DLD1 (cell line): Measurements from ENCODE around the gene SYTL4.
"Not testable (repeated sequence)": the region's sequence is repeated elsewhere in the genome, so short reads cannot be mapped to it uniquely, and the experiment has no call there.

Experiments used
- in situ Hi-C: cut with HindIII; loops from 2 replicates; pipeline ENCODE4 v1.10.0; 2017; ENCODE audit warnings: low sequenced_read_pairs

The SYTL4 gene

GRCh38 chrX:100731441-100732281 lies at the start of gene SYTL4:
Gene SYTL4 (minus strand): TSS chrX:100732121. CDS start chrX:100702037, 30,084 bp downstream.
- in situ Hi-C loops, result no loop called here

DNA sequence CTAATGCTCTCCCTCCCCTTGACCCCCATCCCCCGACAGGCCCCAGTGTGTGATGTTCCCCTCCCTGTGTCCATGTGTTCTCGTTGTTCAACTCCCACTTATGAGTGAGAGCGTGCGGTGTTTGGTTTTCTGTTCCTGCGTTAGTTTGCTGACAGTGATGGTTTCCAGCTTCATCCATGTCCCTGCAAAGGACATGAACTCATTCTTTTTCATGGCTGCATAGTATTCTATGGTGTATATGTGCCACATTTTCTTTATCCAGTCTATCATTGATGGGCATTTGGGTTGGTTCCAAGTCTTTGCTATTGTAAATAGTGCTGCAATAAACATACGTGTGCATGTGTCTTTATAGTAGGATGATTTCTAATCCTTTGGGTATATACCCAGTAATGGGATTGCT lies 37.5 kb upstream of the SYTL4 start:
- in situ Hi-C loops, result not testable (repeated sequence)

DNA sequence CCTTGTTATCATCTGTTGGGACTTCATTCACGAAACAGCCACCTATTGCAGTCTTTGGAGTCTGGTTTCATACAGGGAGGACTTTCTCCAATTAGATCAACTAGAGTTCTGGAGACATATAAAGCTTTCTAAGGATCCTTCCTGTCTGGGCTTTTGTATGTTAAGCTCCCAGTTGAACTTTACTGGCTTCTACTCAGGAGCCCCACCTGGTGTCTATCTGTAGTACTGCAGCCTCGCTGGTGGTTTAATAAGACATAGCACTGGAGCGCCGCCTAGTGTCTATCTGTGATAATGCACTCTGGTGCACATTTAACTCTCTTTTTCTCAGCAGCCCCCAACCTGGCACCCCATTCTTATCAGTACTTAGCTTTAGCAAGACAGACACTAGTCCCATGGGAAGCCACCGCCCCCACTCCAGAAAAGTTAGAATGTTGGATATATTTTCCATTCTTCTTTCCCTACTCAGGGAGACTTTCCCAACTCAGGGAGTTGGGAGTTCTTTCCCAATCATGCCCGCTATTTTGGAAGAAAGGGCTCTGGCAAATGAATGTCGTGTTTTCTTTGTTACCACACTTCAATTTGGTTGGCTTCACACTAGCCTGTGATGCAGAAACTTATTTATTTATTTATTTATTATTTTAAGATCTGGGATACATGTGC lies 36.9 kb upstream of the SYTL4 start:
- in situ Hi-C loops, result no loop called here

DNA sequence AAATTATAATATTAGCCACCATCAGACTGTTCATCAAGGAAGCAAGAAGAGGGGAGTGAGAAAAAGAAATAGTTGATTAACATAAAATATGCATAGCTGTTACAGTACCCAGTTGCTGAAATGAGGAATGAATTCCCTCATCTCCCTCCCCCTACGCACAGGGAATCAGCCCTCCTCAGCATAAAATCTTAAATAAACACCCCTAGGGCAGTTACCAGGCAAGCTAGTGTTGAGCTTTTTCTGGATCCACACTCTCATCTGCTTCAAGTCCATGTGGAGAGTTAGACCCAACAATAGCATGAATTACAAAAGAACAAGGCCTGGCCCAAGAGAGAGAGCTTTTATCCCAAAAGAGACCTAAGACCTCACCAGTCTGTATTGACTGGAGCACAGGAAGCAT lies 19.0 kb upstream of the SYTL4 start:
- in situ Hi-C loops, result no loop called here

DNA sequence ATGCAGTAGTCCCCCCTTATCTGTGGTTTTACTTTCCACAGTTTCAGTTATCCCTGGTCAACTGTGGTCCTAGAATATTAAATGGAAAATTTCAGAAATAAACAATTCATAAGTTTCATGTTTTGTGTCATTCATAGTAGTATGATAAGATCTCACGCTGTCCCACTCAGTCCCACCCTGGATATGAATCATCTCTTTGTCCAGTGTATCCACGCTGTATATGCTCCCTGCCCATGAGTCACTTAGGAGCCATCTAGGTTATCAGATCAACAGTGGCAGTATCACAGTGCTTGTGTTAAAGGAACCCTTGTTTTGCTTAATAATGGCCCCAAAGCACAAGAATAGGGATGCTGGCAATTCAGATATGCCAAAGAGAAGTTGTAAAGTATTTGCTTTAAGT lies 16.2 kb upstream of the SYTL4 start:
- in situ Hi-C loops, result no loop called here

GRCh38 chrX:100747703-100748102 lies 15.8 kb upstream of the SYTL4 start:
- in situ Hi-C loops, result no loop called here

DNA sequence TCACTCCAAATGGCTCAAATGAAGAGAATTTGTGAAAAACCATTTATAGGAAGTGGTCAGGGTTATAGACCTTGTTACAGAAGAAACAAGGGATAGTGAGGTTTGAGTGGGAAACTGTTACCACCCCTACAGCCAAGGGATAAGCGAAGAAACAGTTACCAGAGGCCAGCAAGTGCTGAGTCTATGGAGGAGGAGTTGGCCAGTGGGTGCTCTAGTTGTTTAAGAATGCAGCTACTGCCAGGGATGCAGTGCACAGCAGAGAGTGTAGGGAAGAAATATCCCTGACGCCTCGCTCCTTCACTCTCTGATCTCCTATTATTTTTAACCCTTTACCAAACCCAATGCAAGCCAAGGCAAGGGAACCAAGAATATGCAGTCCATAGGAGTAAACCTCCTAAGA lies 15.2 kb upstream of the SYTL4 start:
- in situ Hi-C loops, result no loop called here

GRCh38 chrX:100745806-100746537 lies 14.1 kb upstream of the SYTL4 start:
- in situ Hi-C loops, result no loop called here

DNA sequence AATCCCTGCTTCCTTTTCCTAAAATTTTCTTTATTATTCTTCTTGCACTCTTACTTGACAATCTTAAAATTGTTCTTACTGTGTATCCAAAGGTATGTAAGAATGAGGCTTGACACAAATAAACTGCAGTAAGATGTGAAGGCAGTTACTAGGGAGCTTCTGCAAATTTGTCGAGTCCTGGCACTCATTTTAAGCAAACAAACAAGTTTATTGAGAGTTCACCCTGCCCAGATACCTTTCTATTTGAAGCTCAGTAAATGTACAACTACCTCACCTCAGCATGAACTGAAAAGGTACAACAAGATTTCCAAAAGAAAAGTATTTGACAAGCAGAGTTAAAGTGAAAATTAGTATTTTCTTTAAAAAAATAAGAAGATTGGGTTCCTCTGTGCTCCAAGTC lies 13.3 kb upstream of the SYTL4 start:
- in situ Hi-C loops, result no loop called here

GRCh38 chrX:100743009-100743607 lies 11.2 kb upstream of the SYTL4 start:
- in situ Hi-C loops, result no loop called here

DNA sequence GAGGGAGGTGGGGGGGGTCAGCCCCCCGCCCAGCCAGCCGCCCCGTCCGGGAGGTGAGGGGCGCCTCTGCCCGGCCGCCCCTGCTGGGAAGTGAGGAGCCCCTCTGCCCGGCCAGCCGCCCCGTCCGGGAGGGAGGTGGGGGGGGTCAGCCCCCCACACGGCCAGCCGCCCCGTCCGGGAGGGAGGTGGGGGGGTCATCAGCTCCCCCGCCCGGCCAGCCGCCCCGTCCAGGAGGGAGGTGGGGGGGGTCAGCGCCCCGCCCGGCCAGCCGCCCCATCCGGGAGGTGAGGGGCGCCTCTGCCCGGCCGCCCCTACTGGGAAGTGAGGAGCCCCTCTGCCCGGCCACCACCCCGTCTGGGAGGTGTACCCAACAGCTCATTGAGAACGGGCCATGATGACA lies 7.9 kb downstream of the SYTL4 start:
- in situ Hi-C loops, result not testable (repeated sequence)

- in situ Hi-C loops, result no loop called here
Measured at GRCh38 chrX:100721328-100721727, 10.6 kb downstream of the SYTL4 start.

DNA sequence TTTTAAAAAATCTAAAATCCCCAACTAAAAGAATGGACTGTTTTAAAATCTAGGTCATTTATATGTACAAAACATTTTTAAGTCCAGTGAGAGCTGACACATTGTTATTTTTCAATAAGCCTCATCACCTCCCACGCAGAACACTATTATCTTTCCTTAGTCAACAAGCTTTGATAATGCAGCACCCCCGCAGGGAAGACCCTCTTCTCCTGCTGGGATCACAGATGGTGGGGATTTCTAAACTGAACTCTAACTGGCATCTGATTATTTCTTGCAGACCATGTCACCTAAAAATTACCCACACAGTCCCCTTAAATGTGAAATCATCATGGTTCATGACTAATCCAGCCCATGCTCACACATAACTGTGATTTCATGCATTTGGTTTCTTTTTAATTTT lies 11.6 kb downstream of the SYTL4 start:
- in situ Hi-C loops, result no loop called here

DNA sequence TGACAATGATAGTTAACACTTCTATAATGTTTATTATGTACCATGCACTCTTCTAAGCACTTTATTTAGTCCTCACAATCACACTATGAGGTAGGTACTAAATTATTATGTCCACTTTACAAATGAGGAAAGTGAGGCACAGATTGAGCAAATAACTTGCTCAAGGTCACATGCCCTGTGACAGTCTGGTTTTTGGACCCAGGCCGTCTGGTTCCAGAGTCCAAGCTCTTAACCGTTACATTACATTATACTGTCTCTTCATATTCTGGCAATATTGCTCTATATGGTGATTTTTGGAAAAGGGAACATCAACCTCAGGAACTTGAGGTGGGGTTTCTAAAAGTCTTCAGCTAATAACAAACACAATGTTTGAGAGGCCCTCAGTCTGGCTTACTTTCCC lies 12.8 kb downstream of the SYTL4 start:
- in situ Hi-C loops, result no loop called here

GRCh38 chrX:100717363-100717762 lies 14.6 kb downstream of the SYTL4 start:
- in situ Hi-C loops, result no loop called here

- in situ Hi-C loops, result no loop called here
Measured at GRCh38 chrX:100710816-100711215, 21.1 kb downstream of the SYTL4 start.

GRCh38 chrX:100704581-100705203 lies 27.2 kb downstream of the SYTL4 start:
- in situ Hi-C loops, result no loop called here

GRCh38 chrX:100700809-100701208 lies 31.1 kb downstream of the SYTL4 start:
- in situ Hi-C loops, result no loop called here

- in situ Hi-C loops, result no loop called here
Measured at GRCh38 chrX:100698551-100698950, 33.4 kb downstream of the SYTL4 start.

DNA sequence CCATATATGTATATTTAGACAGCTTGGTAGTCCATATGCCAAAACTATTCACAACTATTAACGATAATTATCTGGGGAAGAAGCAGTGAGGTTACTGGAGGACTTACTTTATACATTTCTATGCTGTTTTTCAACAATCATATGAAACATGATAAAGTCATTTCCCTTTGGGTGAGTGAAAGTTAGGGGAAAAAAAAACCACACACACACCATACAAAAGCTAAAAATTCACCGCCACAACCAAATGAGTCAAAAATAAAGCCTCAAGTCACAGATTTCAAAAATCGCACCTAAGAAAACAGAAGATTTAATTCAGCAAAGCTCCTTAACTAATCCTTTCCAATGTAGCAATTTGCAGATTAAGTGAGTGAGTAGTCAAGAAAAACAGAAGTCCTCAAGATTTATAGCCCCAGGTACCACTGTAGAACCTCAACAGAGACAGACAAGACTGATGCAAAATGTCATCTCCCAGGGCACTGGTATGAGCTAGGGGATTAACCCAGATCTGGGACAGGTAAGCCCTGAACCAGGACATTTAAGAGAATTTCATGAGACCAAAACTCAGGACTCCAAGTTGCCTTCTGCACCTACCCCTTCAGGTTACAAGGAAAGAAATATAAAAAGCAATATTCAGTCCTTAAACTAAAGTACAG lies 35.1 kb downstream of the SYTL4 start:
- in situ Hi-C loops, result no loop called here
